Nephron progenitor cell (in vitro differentiated cells): ENCODE data around the gene HIPK2.

Experiments
- DNase-seq: peaks from one replicate; pipeline ENCODE4 v3.0.0; 2021
- H3K27ac Mint-ChIP-seq: 2 replicates; pipeline ENCODE4 v1.8.0; 2021; ENCODE audit warnings: mild to moderate bottlenecking, moderate library complexity, mixed read lengths
- H3K27me3 Mint-ChIP-seq: 2 replicates; pipeline ENCODE4 v1.8.0; 2021; ENCODE audit warnings: mild to moderate bottlenecking, low read depth, mixed read lengths; ENCODE audit not compliant: poor library complexity
- H3K36me3 Mint-ChIP-seq: 2 replicates; pipeline ENCODE4 v1.8.0; 2021; ENCODE audit warnings: low read depth, mixed read lengths
- H3K4me1 Mint-ChIP-seq: 2 replicates; pipeline ENCODE4 v1.8.0; 2021; ENCODE audit warnings: mixed read lengths
- H3K4me3 Mint-ChIP-seq: 2 replicates; pipeline ENCODE4 v1.8.0; 2021; ENCODE audit warnings: mild to moderate bottlenecking, moderate library complexity, mixed read lengths
- H3K9me3 Mint-ChIP-seq: 2 replicates; pipeline ENCODE4 v1.8.0; 2021; ENCODE audit warnings: mild to moderate bottlenecking, moderate library complexity, mixed read lengths
- CTCF ChIP-seq: fragments of 200-600 bp; sonication (generic); IDR thresholded peaks from 2 replicates; pipeline ENCODE4 v1.5.0; 2021; ENCODE audit warnings: antibody characterized with exemption

HIPK2 gene

GRCh38 chr7:139772873-139773272, 4.9 kb downstream of the HIPK2 start:
- DNase-seq: no peak
- no peak overlapping the region for H3K4me3 Mint-ChIP-seq
- no peak for TF ChIP-seq CTCF
- no peaks in the 10 kb centered on the region for H3K9me3 Mint-ChIP-seq
- H3K36me3 Mint-ChIP-seq: peaks cover 14% of the 10 kb centered on the region
- H3K27ac Mint-ChIP-seq: no peak overlapping the region
- peaks cover 69% of the 10 kb centered on the region for H3K4me1 Mint-ChIP-seq
- H3K27me3 Mint-ChIP-seq: no peaks in the 10 kb centered on the region

GRCh38 chr7:139772115-139772514, 5.7 kb downstream of the HIPK2 start:
- H3K27me3 Mint-ChIP-seq: no peaks in the 10 kb centered on the region
- peaks cover 77% of the 10 kb centered on the region for H3K4me1 Mint-ChIP-seq
- no peaks in the 10 kb centered on the region for H3K9me3 Mint-ChIP-seq
- H3K36me3 Mint-ChIP-seq: peaks cover 14% of the 10 kb centered on the region
- DNase-seq: no peak
- TF ChIP-seq CTCF: no peak
- H3K27ac Mint-ChIP-seq: no peak overlapping the region
- no peak overlapping the region for H3K4me3 Mint-ChIP-seq

- no peak for TF ChIP-seq CTCF
- H3K36me3 Mint-ChIP-seq: peaks cover 17% of the 10 kb centered on the region
- no peaks in the 10 kb centered on the region for H3K27me3 Mint-ChIP-seq
- H3K4me3 Mint-ChIP-seq: no peak overlapping the region
- peaks cover 74% of the 10 kb centered on the region for H3K4me1 Mint-ChIP-seq
- H3K27ac Mint-ChIP-seq: no peak overlapping the region
- H3K9me3 Mint-ChIP-seq: no peaks in the 10 kb centered on the region
- no peak for DNase-seq
These were observed 6.5 kb downstream of the HIPK2 start for GRCh38 chr7:139771001-139771956.

- no peak overlapping the region for H3K4me3 Mint-ChIP-seq
- H3K36me3 Mint-ChIP-seq: peaks cover 26% of the 10 kb centered on the region
- H3K27me3 Mint-ChIP-seq: no peaks in the 10 kb centered on the region
- no peak for TF ChIP-seq CTCF
- peaks cover 59% of the 10 kb centered on the region for H3K4me1 Mint-ChIP-seq
- H3K27ac Mint-ChIP-seq: no peak overlapping the region
- no peaks in the 10 kb centered on the region for H3K9me3 Mint-ChIP-seq
- DNase-seq: no peak
These were observed 8.0 kb downstream of the HIPK2 start for GRCh38 chr7:139769761-139770160.

- Mint-ChIP-seq H3K4me1 (peaks cover 54% of the 10 kb centered on the region), H3K36me3 (peaks cover 31% of the 10 kb centered on the region), H3K4me3 (no peak overlapping the region), H3K27me3 (no peaks in the 10 kb centered on the region), H3K27ac (no peak overlapping the region), H3K9me3 (no peaks in the 10 kb centered on the region)
- DNase-seq: no peak
- no peak for TF ChIP-seq CTCF
These were observed 8.7 kb downstream of the HIPK2 start for GRCh38 chr7:139769066-139769465.
